NOMO-1 treated with DMSO at 0.1 percent for 48 hours (cell line): ENCODE results near the gene VWF.

Experiments used
- DNase-seq: peaks from one replicate; lab custom pipeline; 2025; ENCODE audit not compliant: unreplicated experiment; lab: John Stamatoyannopoulos, UW

The VWF gene

DNA sequence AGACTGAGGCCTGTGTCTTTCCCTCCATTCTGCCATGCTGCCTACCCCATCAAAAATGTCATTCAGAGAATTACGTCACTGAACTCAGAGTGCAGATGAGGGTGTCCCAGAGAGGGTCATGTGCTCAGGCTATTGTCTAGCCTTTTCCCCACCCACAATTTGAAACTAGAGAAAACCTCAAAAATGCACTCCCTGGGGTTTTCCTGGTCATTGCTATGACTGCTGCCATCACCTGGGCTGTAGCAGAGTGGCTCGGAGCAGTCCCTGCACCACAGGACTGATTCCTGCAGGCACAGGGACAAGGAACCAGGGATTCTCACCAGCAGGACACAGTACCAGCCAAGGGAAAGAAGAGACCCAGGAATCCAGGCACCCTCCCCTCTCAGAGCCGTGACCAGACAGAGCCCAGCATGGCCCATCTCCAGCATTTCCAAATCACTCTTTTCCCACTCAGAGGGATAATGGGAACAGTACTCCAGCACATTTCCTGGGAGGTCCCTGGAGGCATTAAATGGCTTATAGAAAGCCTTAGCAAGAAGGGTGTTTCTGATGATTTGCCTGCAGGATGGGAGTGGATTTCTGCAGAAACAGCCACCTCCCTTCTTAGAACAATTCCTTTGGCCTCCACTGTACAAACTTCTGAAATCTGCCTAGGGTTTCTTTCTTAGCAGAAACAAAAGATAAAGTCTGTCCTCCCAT lies 45.9 kb downstream of the VWF start:
- no peak for DNase-seq

DNA sequence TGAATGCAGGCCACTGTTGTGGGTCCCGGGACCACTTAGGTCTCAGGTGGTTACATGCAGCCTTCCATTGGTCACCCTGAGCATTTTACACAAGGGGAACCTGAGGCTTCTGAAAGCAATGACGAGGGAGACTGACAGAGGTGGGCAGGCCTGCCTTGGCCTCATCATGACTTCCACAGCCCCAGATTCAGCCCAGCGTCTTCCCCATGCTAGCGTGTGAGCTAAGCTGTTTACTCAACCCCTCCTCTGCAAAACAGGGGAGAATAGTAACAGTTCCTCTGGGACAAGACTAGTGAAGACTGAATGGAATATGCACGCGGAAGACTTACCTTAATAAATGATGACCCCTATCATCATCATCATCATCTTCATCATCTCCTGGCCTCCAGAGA lies 46.8 kb downstream of the VWF start:
- DNase-seq: no peak

GRCh38 chr12:6076776-6077691 lies 47.4 kb downstream of the VWF start:
- no peak for DNase-seq

DNA sequence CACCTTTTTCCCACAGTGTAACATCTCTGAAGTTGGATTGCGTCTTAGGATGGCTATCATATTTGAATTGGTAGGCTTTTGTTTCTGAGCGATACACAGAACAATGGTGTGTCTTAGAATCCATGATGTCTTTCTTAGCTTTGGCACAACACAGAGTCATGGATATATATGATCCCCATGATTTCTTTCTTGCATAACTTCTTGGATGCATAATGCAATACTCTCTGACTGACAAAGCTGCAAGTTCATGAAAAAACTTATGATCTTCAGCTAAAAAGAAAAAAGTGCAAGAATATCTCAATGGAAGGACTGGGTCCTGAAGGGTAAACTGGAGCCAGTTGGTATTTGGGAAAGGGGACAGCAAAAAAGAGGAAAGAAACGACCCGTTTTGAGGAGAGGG lies 48.1 kb downstream of the VWF start:
- DNase-seq: no peak

- DNase-seq: no peak
Observed at GRCh38 chr12:6074979-6075585, 49.4 kb downstream of the VWF start.

DNA sequence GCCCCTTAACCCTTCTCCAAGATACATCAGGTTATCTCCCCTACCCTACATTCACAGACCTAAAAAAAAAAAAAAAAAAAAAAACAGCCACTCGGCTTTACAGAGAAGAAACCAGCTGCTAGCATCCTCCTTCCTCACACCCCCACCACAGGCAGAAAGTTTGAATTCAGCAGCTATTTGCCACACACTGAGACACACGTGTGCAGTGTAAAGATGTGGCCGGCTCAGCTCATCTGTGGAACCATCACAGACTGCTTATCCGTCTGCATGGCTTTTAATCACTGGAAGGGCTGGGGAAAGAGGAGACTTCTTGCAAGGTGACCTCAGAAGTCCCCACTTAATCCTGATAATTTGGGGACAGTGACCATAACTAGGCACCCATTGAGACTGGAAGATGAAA lies 50.0 kb downstream of the VWF start:
- DNase-seq: no peak

DNA sequence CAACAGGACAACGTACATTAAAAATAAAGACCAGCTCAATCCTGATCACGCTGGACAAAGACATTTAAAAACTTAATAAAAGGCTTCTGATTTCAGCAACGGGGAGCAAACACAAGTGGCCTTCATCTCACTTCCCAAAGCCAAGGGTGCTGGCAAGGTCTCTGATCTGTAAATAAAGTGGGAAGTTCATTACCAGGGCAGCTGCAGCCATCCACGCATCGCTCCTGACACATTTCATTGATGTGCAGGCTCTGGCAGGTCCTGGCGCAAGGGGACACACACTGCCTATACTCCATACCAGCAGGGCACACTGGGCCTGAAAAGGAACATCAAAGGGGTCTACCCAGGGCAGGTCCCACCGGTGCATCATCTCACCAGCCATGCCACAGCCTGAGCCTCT lies 51.0 kb downstream of the VWF start:
- DNase-seq: no peak

DNA sequence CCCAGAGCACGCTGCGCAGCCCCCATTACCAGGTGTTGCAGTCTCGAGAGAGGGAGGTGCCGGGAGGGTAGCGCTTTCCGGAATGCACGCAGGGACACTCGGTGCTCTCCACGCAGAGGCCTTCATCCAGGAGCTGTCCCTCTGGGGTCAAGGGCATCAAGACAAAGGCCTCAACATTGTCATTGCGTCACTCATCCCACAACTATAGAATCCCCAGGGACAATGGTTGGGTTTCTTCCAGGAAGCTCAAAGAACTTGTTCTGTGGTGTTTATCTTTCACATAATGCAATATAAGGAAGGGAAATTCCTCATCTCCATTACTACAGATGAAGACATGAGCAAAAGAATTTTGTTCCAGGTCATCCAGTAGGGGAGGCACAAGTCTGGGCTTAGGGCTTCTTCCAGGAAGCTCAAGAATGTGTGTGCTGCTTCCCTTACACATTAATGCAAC lies 52.1 kb downstream of the VWF start:
- DNase-seq: no peak

DNA sequence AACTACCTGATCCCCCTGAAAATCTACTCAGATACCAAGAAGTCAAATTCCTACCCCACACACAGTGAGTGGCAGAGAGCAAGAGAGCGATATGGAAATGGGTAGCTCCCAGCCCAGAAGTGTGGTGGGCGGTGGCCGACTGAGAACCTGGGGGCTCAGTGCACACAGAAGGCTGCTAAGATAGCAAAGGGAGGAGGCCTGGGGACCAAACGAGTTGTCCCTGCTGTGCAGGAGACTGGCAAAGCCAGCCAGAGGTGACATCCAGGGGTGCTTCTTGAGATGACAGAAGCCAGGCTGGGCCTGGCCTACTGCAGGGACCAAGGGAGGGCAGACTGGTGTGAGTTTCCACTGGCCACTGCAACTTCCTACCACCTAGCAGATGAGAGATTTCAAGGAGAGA lies 52.9 kb downstream of the VWF start:
- DNase-seq: no peak

DNA sequence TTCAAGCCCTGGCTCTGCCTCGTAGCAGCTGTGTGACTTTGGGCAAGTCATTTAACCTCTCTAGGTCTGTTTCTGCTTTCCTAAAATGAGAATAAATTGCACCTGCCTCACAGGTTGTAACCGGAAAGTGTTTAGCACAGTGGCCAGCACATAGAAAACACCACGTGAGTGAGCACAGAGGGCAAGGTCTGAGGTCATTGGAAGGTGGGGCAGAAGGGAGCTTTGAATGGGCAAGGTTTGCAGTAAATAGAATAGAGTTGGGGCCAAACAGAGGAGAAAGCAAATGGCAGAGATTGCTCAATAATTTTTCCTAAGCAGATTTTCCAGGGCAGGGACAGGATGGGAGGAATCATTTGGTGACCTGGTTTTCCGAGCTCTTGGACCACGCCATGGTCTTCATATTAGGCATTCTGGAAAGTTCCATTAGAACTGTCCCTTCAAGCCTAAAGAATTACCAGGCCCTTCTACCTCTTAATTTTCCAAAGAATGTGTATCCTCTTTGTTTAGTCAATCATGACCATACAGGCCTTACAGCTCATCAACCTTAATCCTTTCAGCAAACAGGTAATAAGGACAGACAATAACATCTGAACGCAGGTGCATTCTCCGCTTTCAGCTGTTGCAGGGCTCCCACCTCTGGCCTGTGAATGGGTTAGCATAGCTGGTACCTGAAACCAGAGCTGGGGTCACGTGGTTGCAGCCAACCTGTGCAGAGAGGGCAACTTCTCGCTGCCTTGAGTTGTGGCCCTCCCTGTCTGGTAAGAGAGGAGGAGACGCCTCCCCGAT lies 53.8 kb downstream of the VWF start:
- DNase-seq: no peak

GRCh38 chr12:6069437-6070093 lies 54.9 kb downstream of the VWF start:
- no peak for DNase-seq

- no peak for DNase-seq
Observed at GRCh38 chr12:6068227-6068626, 56.2 kb downstream of the VWF start.

- DNase-seq: no peak
Observed at GRCh38 chr12:6067152-6067916, 57.1 kb downstream of the VWF start.

DNA sequence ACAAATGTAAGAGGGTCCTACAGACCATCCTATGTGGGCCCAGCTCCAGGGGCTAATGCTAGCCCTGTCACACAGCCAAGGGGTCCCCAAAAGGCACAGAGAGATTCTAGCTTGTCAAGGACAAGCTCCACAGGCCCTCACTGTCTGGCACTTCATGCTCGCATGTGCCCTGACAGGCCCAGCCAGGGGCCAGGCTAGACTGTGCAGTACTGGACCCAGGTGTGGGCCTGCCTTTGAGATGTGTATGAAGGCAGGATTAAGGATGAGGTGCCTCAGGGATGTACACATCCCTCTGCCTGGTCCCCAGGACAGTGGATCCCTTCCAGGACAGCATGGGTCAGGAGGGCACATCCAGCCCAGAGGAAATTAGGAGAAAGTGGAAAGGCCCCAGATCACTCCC lies 57.8 kb downstream of the VWF start:
- no peak for DNase-seq

GRCh38 chr12:6065863-6066199 lies 58.6 kb downstream of the VWF start:
- DNase-seq: no peak

DNA sequence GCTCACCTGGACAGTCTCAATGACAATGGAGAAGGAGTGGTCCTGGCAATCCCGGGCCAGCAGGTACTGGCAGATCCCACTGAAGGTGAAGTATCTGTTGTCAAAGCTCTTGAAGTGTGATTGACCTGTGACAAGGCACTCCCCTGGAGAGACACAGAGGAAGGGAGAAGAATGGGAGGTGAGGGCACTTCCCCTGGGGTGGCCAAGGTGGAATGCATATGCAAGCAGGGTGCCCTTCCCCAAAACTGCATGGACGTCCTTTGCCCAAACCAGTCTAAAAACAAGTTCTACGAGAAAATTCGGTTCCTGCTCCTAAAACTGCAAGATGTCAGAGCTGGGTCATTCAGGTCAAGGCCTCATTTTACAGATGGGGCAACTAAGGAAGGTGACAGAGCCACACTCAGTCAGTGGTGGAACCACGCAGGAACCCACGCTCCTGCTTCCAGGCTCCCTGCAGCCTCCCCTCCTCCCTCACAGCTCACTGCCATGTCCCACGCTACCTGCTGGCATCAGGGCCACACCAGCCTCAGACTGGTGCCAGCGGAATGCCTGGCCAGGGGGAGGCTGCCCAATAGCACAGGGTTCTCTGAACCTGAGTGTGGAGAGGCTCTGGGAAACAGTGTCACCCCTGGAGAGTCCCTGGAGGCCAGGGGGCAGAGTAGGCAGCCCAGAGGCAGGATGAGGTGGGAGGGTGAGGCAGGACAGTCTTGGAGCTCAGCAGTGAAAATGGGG lies 59.2 kb downstream of the VWF start:
- DNase-seq: no peak

GRCh38 chr12:6062757-6063735 lies 61.4 kb downstream of the VWF start:
- DNase-seq: peak; percentile 47

- DNase-seq: no peak
Observed at GRCh38 chr12:6062395-6062756, 62.1 kb downstream of the VWF start.
